HS-5 (cell line): ENCODE data around the gene ARHGAP1.

Experiments used
- DNase-seq: peaks from one replicate; pipeline ENCODE4 v3.0.0-alpha.2; 2012; ENCODE audit warnings: low read depth

The ARHGAP1 gene

GRCh38 chr11:46639197-46639839, 61.1 kb downstream of the ARHGAP1 start:
- no peak for DNase-seq

- DNase-seq, result no peak
Measured at GRCh38 chr11:46637546-46637945, 62.9 kb downstream of the ARHGAP1 start.

GRCh38 chr11:46635557-46636139, 64.8 kb downstream of the ARHGAP1 start:
- no peak for DNase-seq

GRCh38 chr11:46633291-46634217, 66.9 kb downstream of the ARHGAP1 start:
- no peak for DNase-seq

- no peak for DNase-seq
Measured at GRCh38 chr11:46632502-46632901, 67.9 kb downstream of the ARHGAP1 start.

GRCh38 chr11:46631676-46632075, 68.7 kb downstream of the ARHGAP1 start:
- no peak for DNase-seq

- no peak for DNase-seq
Measured at GRCh38 chr11:46630237-46630636, 70.2 kb downstream of the ARHGAP1 start.

GRCh38 chr11:46628961-46629360, 71.5 kb downstream of the ARHGAP1 start:
- DNase-seq, result no peak
